Liver (tissue), 9 donors: ENCODE data around the gene CHD5. TPM values are rescaled to one million over a fixed set of nuclear protein-coding genes. Genes with fewer than 3 reads are reported as not detected.

Source experiments
- DNase-seq: peaks from one replicate; pipeline ENCODE4 v3.0.0-alpha.2; 2017; ENCODE audit warnings: low spot score
- H3K27ac ChIP-seq, 2 donors: one replicate each; pipeline ENCODE4 v1.7.0; 2013; ENCODE audit warnings: inconsistent platforms in 2 of 2, low read length in 2 of 2, control low read depth in 1 of 2, low read depth in 1 of 2, mild to moderate bottlenecking in 1 of 2
- H3K27me3 ChIP-seq, 4 donors: one replicate each; pipeline versions ENCODE4 v1.6.1 to v1.7.0; 2013; ENCODE audit warnings: low read length in 3 of 4, inconsistent platforms in 1 of 4, mild to moderate bottlenecking in 1 of 4, moderate library complexity in 1 of 4; ENCODE audit not compliant: control insufficient read depth in 4 of 4, insufficient read depth in 4 of 4
- H3K36me3 ChIP-seq, 4 donors: one replicate each; pipeline versions ENCODE4 v1.6.1 to v1.7.0; 2013; ENCODE audit warnings: low read length in 3 of 4, mild to moderate bottlenecking in 3 of 4, low read depth in 1 of 4, moderate library complexity in 1 of 4; ENCODE audit not compliant: control insufficient read depth in 4 of 4, insufficient read depth in 3 of 4
- H3K4me1 ChIP-seq, 4 donors: one replicate each; pipeline versions ENCODE4 v1.6.1 to v1.7.0; 2013; ENCODE audit warnings: low read length in 3 of 4, mild to moderate bottlenecking in 3 of 4, moderate library complexity in 1 of 4; ENCODE audit not compliant: control insufficient read depth in 4 of 4, insufficient read depth in 4 of 4
- H3K4me3 ChIP-seq, 3 donors: one replicate each; pipeline versions ENCODE4 v1.6.1 to v1.7.0; 2013; ENCODE audit warnings: low read length in 3 of 3, control low read depth in 1 of 3, low read depth in 1 of 3, mild to moderate bottlenecking in 1 of 3
- H3K9ac ChIP-seq, 2 donors: one replicate each; pipeline ENCODE4 v1.7.0; 2013; ENCODE audit warnings: low read length in 2 of 2, mild to moderate bottlenecking in 2 of 2, moderate library complexity in 2 of 2, control low read depth in 1 of 2, low read depth in 1 of 2
- H3K9me3 ChIP-seq, 4 donors: one replicate each; pipeline versions ENCODE4 v1.6.1 to v1.7.0; 2013; ENCODE audit warnings: low read length in 3 of 4; ENCODE audit not compliant: control insufficient read depth in 4 of 4
- ATF3 ChIP-seq: IDR thresholded peaks from 2 replicates; pipeline ENCODE4 v1.6.1; 2016; ENCODE audit warnings: antibody characterized with exemption
- EGR1 ChIP-seq, 2 donors: IDR thresholded peaks; 2 replicates each; pipeline ENCODE4 v1.6.1; 2016 to 2018; ENCODE audit warnings: antibody characterized with exemption in 2 of 2, low read depth in 2 of 2
- FOXA1 ChIP-seq: IDR thresholded peaks from 2 replicates; pipeline ENCODE4 v1.6.1; 2016; ENCODE audit warnings: antibody characterized with exemption
- FOXA2 ChIP-seq: IDR thresholded peaks from 2 replicates; pipeline ENCODE4 v1.6.1; 2016; ENCODE audit warnings: antibody characterized with exemption
- HNF4A ChIP-seq, 2 donors: conservative IDR thresholded peaks; 2 replicates each; pipeline ENCODE4 v1.6.1; 2016; ENCODE audit warnings: antibody characterized with exemption in 2 of 2, mild to moderate bottlenecking in 2 of 2
- HNF4G ChIP-seq: IDR thresholded peaks from 2 replicates; pipeline ENCODE4 v1.6.1; 2016; ENCODE audit warnings: antibody characterized with exemption
- JUND ChIP-seq, 2 donors: IDR thresholded peaks; 2 replicates each; pipeline ENCODE4 v1.6.1; 2016; ENCODE audit warnings: antibody characterized with exemption in 2 of 2
- MAX ChIP-seq: IDR thresholded peaks from 2 replicates; pipeline ENCODE4 v1.6.1; 2016; ENCODE audit warnings: antibody characterized with exemption
- NR2F2 ChIP-seq: IDR thresholded peaks from 2 replicates; pipeline ENCODE4 v1.6.1; 2016; ENCODE audit warnings: antibody characterized with exemption
- RAD21 ChIP-seq, 2 donors: IDR thresholded peaks; 2 replicates each; pipeline ENCODE4 v1.6.1; 2016; ENCODE audit warnings: antibody characterized with exemption in 2 of 2, mild to moderate bottlenecking in 2 of 2
- RXRA ChIP-seq, 2 donors: IDR thresholded peaks; 2 replicates each; pipeline ENCODE4 v1.6.1; 2017 to 2018; ENCODE audit warnings: antibody characterized with exemption in 2 of 2, mild to moderate bottlenecking in 1 of 2
- SP1 ChIP-seq: IDR thresholded peaks from 2 replicates; pipeline ENCODE4 v1.6.1; 2018; ENCODE audit warnings: antibody characterized with exemption, mild to moderate bottlenecking
- TAF1 ChIP-seq: conservative IDR thresholded peaks from 2 replicates; pipeline ENCODE4 v1.6.1; 2016; ENCODE audit warnings: antibody characterized with exemption, mild to moderate bottlenecking
- YY1 ChIP-seq: IDR thresholded peaks from 2 replicates; pipeline ENCODE4 v1.6.1; 2016; ENCODE audit warnings: antibody characterized with exemption, mild to moderate bottlenecking
- ZBTB33 ChIP-seq: IDR thresholded peaks from 2 replicates; pipeline ENCODE4 v1.6.1; 2016; ENCODE audit warnings: antibody characterized with exemption
- WGBS: extraction: QIAGEN DNeasy Blood & Tissue Kit; methylation state at CpG from one replicate; pipeline ENCODE4 v1.1.7; 2013; 5-methylcytosine and 5-hydroxymethylcytosine counted together
- polyA plus RNA-seq, 2 donors: library from polyadenylated mRNA; stranded (reverse) in 1 of 2; unstranded in 1 of 2; fragments of 200-250 nt in 1 of 2; fragments of >200 nt in 1 of 2; fragmentation: Nextera tagmentation in 1 of 2; extraction: Ambion mirVana in 1 of 2; gene quantifications; one replicate each; pipeline versions ENCODE4 v1.2.1 to v1.2.3, GENCODE V29; 2013 to 2015
- total RNA-seq, 2 donors: library from RNA; depleted of rRNA; stranded (reverse); fragments of >200 nt; gene quantifications; one replicate each; pipeline ENCODE4 v1.2.3, GENCODE V29; 2014
- TF ChIP-seq, protein P1 (sequence below): IDR thresholded peaks from 2 replicates; pipeline ENCODE4 v1.6.1; 2016; ENCODE audit warnings: antibody characterized with exemption, mild to moderate bottlenecking
- TF ChIP-seq, protein P2 (sequence below): fragments of 150-350 bp; IDR thresholded peaks from 2 replicates; pipeline ENCODE4 v1.5.1; 2017; ENCODE audit warnings: improper control_type of control experiment, low read depth, low read length; ENCODE audit not compliant: missing input control
- donor health status: healthy.
- donor health status: healthy.
- donor health status: healthy.
- donor health status: healthy.
- donor health status: healthy.

The CHD5 gene
- total and polyA plus RNA-seq, 4 donors: under 0.01 to 0.08 TPM; not detected in 2

DNA sequence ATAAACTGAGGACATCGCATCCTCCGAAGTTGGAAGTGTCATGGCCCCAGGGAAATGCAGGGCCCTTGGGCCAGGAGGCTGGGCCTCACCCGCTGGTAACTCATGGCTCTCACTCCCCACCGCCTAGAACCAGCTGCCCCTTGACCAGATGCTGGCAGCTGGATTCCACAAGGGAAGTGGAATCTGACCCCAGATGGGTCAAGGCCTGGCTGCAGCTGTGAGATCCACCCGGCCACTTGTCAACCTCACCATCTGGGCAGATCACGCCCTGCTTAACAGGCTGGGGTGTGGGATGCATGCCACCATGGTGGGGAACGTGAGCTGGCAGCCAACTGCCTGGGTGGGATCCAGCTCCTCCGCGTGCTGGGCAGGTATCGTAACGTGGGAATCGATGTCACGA lies 108.9 kb downstream of the CHD5 start:
- no peak overlapping the region for H3K4me3 ChIP-seq
- no peak for DNase-seq
- TF ChIP-seq NR2F2: no peak
- TF ChIP-seq EGR1 (IDR thresholded peaks at IDR 0.05; ENCODE audit: low read depth in 2 of 2): no peak
- no peak for TF ChIP-seq RAD21 (IDR thresholded peaks at IDR 0.05)
- TF ChIP-seq SP1: no peak
- TF ChIP-seq, protein P1, sequence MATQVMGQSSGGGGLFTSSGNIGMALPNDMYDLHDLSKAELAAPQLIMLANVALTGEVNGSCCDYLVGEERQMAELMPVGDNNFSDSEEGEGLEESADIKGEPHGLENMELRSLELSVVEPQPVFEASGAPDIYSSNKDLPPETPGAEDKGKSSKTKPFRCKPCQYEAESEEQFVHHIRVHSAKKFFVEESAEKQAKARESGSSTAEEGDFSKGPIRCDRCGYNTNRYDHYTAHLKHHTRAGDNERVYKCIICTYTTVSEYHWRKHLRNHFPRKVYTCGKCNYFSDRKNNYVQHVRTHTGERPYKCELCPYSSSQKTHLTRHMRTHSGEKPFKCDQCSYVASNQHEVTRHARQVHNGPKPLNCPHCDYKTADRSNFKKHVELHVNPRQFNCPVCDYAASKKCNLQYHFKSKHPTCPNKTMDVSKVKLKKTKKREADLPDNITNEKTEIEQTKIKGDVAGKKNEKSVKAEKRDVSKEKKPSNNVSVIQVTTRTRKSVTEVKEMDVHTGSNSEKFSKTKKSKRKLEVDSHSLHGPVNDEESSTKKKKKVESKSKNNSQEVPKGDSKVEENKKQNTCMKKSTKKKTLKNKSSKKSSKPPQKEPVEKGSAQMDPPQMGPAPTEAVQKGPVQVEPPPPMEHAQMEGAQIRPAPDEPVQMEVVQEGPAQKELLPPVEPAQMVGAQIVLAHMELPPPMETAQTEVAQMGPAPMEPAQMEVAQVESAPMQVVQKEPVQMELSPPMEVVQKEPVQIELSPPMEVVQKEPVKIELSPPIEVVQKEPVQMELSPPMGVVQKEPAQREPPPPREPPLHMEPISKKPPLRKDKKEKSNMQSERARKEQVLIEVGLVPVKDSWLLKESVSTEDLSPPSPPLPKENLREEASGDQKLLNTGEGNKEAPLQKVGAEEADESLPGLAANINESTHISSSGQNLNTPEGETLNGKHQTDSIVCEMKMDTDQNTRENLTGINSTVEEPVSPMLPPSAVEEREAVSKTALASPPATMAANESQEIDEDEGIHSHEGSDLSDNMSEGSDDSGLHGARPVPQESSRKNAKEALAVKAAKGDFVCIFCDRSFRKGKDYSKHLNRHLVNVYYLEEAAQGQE: no peak
- no peak for TF ChIP-seq RXRA (IDR thresholded peaks at IDR 0.05)
- TF ChIP-seq ZBTB33: no peak
- TF ChIP-seq ATF3: no peak
- no peak for TF ChIP-seq HNF4G
- no peak for TF ChIP-seq YY1
- no peak for TF ChIP-seq TAF1
- H3K27me3 ChIP-seq: no peaks in the 10 kb centered on the region
- no peak overlapping the region for H3K9ac ChIP-seq
- no peak overlapping the region for H3K27ac ChIP-seq
- H3K9me3 ChIP-seq: no peaks in the 10 kb centered on the region
- H3K4me1 ChIP-seq: no peaks in the 10 kb centered on the region
- WGBS: 88% methylated on average over 13 of the region's 13 CpGs
- no peaks in the 10 kb centered on the region for H3K36me3 ChIP-seq

DNA sequence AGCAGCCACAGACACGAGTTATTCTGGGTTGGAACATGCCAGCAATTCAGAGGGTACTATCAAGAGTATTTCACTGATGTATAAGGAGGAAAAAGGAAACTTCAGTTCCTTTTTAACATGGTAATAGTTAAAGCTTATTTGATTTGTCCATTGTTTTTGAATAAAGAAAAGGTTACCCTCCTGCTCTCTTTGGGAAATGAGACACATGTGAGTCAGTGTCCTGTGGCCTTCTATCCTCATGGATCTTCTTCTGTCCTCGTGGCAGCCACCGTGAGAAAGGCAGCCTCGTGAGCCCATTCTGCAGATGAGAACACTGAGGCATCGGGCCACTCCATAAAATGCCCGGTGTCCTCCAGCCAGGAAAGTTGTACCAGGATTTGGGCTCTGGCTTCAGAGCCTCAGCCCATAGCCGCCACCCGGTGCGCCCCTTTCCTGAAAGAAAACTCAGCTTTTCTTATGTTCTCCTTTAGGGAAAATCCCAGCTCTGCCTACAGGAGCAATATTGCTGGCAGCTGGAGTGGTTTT lies 109.6 kb downstream of the CHD5 start:
- no peak for TF ChIP-seq NR2F2
- TF ChIP-seq FOXA2: no peak
- TF ChIP-seq, protein P2, sequence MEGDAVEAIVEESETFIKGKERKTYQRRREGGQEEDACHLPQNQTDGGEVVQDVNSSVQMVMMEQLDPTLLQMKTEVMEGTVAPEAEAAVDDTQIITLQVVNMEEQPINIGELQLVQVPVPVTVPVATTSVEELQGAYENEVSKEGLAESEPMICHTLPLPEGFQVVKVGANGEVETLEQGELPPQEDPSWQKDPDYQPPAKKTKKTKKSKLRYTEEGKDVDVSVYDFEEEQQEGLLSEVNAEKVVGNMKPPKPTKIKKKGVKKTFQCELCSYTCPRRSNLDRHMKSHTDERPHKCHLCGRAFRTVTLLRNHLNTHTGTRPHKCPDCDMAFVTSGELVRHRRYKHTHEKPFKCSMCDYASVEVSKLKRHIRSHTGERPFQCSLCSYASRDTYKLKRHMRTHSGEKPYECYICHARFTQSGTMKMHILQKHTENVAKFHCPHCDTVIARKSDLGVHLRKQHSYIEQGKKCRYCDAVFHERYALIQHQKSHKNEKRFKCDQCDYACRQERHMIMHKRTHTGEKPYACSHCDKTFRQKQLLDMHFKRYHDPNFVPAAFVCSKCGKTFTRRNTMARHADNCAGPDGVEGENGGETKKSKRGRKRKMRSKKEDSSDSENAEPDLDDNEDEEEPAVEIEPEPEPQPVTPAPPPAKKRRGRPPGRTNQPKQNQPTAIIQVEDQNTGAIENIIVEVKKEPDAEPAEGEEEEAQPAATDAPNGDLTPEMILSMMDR: no peak
- TF ChIP-seq, protein P1: no peak
- no peak for TF ChIP-seq ZBTB33
- no peak for TF ChIP-seq HNF4A (conservative IDR thresholded peaks at IDR 0.05)
- TF ChIP-seq RXRA (IDR thresholded peaks at IDR 0.05): no peak
- TF ChIP-seq MAX: no peak
- no peak for TF ChIP-seq YY1
- no peak for TF ChIP-seq JUND (IDR thresholded peaks at IDR 0.05)
- no peak for TF ChIP-seq FOXA1
- TF ChIP-seq HNF4G: no peak
- TF ChIP-seq TAF1: no peak
- no peak for TF ChIP-seq EGR1 (IDR thresholded peaks at IDR 0.05; ENCODE audit: low read depth in 2 of 2)
- Histone ChIP-seq H3K27ac (no peak overlapping the region), H3K4me3 (no peak overlapping the region), H3K27me3 (no peaks in the 10 kb centered on the region), H3K4me1 (no peaks in the 10 kb centered on the region), H3K9ac (no peak overlapping the region), H3K36me3 (no peaks in the 10 kb centered on the region), H3K9me3 (no peaks in the 10 kb centered on the region)
- DNase-seq: no peak
- 85% methylated on average over 9 of the region's 9 CpGs for WGBS
